ENCODE data around the gene TSPAN4. TPM values are rescaled to one million over a fixed set of nuclear protein-coding genes. Genes with fewer than 3 reads are reported as not detected.

The TSPAN4 gene
- total and polyA plus RNA-seq, 11 donors: 22.7 to 93.0 (median 31.3) TPM

- peak overlapping the region in 4 of 12 donors; percentile 14 to 37 (median 20) for H3K4me3 ChIP-seq
- no peaks in the 10 kb centered on the region for H3K9me3 ChIP-seq
- peak overlapping the region in 3 of 12 donors; percentile 9 to 76 (median 41) for H3K27ac ChIP-seq
- peaks cover 0 to 32% (median 14%) of the 10 kb centered on the region in 12 donors for H3K4me1 ChIP-seq
- DNase-seq: no peak
- TF ChIP-seq POLR2A (IDR thresholded peaks at IDR 0.05) (no peak), CTCF (IDR thresholded peaks at IDR 0.05) (no peak)
- intact Hi-C loops (cut with DNase I): loop anchor here in 2 of 10 donors (5.0 kb wide), 2 partner anchors 107 to 117 kb away; partner anchors contain the start of genes PIDD1 (in 1 of the 2), RPLP2 (in 1 of the 2) and SLC25A22 (in 1 of the 2)
- 66 to 83% (median 80%) methylated on average over 4 to 5 of the region's 5 CpGs for WGBS, 4 donors
- H3K27me3 ChIP-seq: no peaks in the 10 kb centered on the region
- no peak for ATAC-seq
- no peaks in the 10 kb centered on the region for H3K36me3 ChIP-seq
Measured at GRCh38 chr11:914204-914603, 71.6 kb downstream of the TSPAN4 start.

- Histone ChIP-seq H3K27ac (peak overlapping the region in 3 of 12 donors; percentile 9 to 76 (median 41)), H3K36me3 (no peaks in the 10 kb centered on the region), H3K9me3 (no peaks in the 10 kb centered on the region), H3K4me1 (peaks cover 0 to 25% (median 9%) of the 10 kb centered on the region in 12 donors), H3K27me3 (no peaks in the 10 kb centered on the region), H3K4me3 (peak overlapping the region in 3 of 12 donors; percentile 14 to 37 (median 17))
- DNase-seq (peak; percentile 60 to 83 (median 69)), ATAC-seq (peak in 3 of 4 donors; percentile 1 to 47 (median 35))
- TF ChIP-seq CTCF (IDR thresholded peaks at IDR 0.05): no peak
- TF ChIP-seq POLR2A (IDR thresholded peaks at IDR 0.05): no peak
- intact Hi-C loops (cut with DNase I): loop anchor here in 2 of 10 donors (5.0 kb wide), 2 partner anchors 108 to 118 kb away; partner anchors contain the start of genes PIDD1 (in 1 of the 2), RPLP2 (in 1 of the 2) and SLC25A22 (in 1 of the 2)
- WGBS, 4 donors: 72 to 86% (median 78%) methylated on average over 19 to 21 of the region's 21 CpGs
Measured at GRCh38 chr11:914747-915501, 72.3 kb downstream of the TSPAN4 start.

Other genes with a start within 250 kb of the TSPAN4 start
- 10 to 100 TPM in 7 of 9 donors, 1 to 10 TPM in 2; 5.5 to 30.6 (median 14.9) TPM for gene IRF7, start 226.9 kb upstream of the TSPAN4 start, total RNA-seq
- 10 to 100 TPM in 1 of 2 donors, 1 to 10 TPM in 1; 9.5 to 21.1 TPM for gene IRF7, start 226.9 kb upstream of the TSPAN4 start, polyA plus RNA-seq
- gene CDHR5, start 217.9 kb upstream of the TSPAN4 start, total RNA-seq: not detected
- gene CDHR5, start 217.9 kb upstream of the TSPAN4 start, polyA plus RNA-seq: under 1 TPM in 1 of 2 donors, not detected in 1; 0.07 TPM
- under 1 TPM in 1 of 9 donors, not detected in 8; 0.81 TPM for gene SCT, start 215.7 kb upstream of the TSPAN4 start, total RNA-seq
- gene SCT, start 215.7 kb upstream of the TSPAN4 start, polyA plus RNA-seq: not detected
- gene DRD4, start 205.6 kb upstream of the TSPAN4 start, total RNA-seq: 1 to 10 TPM in 1 of 9 donors, under 1 TPM in 5, not detected in 3; 0.20 to 1.0 (median 0.48) TPM
- gene DRD4, start 205.6 kb upstream of the TSPAN4 start, polyA plus RNA-seq: under 1 TPM in 1 of 2 donors, not detected in 1; 0.07 TPM
- 10 to 100 TPM; 11.8 to 25.6 (median 15.1) TPM for gene DEAF1, start 147.6 kb upstream of the TSPAN4 start, total RNA-seq
- 10 to 100 TPM; 14.3 to 17.8 TPM for gene DEAF1, start 147.6 kb upstream of the TSPAN4 start, polyA plus RNA-seq
- gene TMEM80, start 147.0 kb upstream of the TSPAN4 start, total RNA-seq: 10 to 100 TPM in 7 of 9 donors, 1 to 10 TPM in 2; 8.9 to 18.2 (median 15.0) TPM
- 10 to 100 TPM in 1 of 2 donors, 1 to 10 TPM in 1; 8.0 to 14.9 TPM for gene TMEM80, start 147.0 kb upstream of the TSPAN4 start, polyA plus RNA-seq
- 10 to 100 TPM in 1 of 9 donors, 1 to 10 TPM in 7, under 1 TPM in 1; 0.72 to 15.5 (median 1.5) TPM for gene EPS8L2, start 136.6 kb upstream of the TSPAN4 start, total RNA-seq
- gene EPS8L2, start 136.6 kb upstream of the TSPAN4 start, polyA plus RNA-seq: 1 to 10 TPM; 1.5 to 2.6 TPM
- gene TALDO1, start 95.4 kb upstream of the TSPAN4 start, total RNA-seq: 100 to 1,000 TPM in 5 of 9 donors, 10 to 100 TPM in 4; 80.5 to 145 (median 105) TPM
- 100 to 1,000 TPM in 1 of 2 donors, 10 to 100 TPM in 1; 66.9 to 123 TPM for gene TALDO1, start 95.4 kb upstream of the TSPAN4 start, polyA plus RNA-seq
- gene GATD1, start 65.4 kb upstream of the TSPAN4 start, total RNA-seq: 10 to 100 TPM; 13.4 to 30.8 (median 21.5) TPM
- gene GATD1, start 65.4 kb upstream of the TSPAN4 start, polyA plus RNA-seq: 10 to 100 TPM; 20.4 to 20.5 TPM
- gene CEND1, start 52.8 kb upstream of the TSPAN4 start, total RNA-seq: 1 to 10 TPM in 1 of 9 donors, under 1 TPM in 6, not detected in 2; 0.25 to 1.1 (median 0.37) TPM
- under 1 TPM; 0.46 to 0.50 TPM for gene CEND1, start 52.8 kb upstream of the TSPAN4 start, polyA plus RNA-seq
- gene SLC25A22, start 44.6 kb upstream of the TSPAN4 start, total RNA-seq: 10 to 100 TPM in 1 of 9 donors, 1 to 10 TPM in 8; 2.1 to 12.8 (median 4.4) TPM
- 10 to 100 TPM in 1 of 2 donors, 1 to 10 TPM in 1; 2.6 to 12.7 TPM for gene SLC25A22, start 44.6 kb upstream of the TSPAN4 start, polyA plus RNA-seq
- gene PIDD1, start 37.6 kb upstream of the TSPAN4 start, total RNA-seq: 10 to 100 TPM in 1 of 9 donors, 1 to 10 TPM in 8; 4.9 to 11.2 (median 6.6) TPM
- gene PIDD1, start 37.6 kb upstream of the TSPAN4 start, polyA plus RNA-seq: 10 to 100 TPM in 1 of 2 donors, 1 to 10 TPM in 1; 5.5 to 11.8 TPM
- 1,000 to 10,000 TPM in 3 of 9 donors, 100 to 1,000 TPM in 6; 236 to 1,207 (median 933) TPM for gene RPLP2, start 32.9 kb upstream of the TSPAN4 start, total RNA-seq
- 1,000 to 10,000 TPM in 1 of 2 donors, 100 to 1,000 TPM in 1; 998 to 1,652 TPM for gene RPLP2, start 32.9 kb upstream of the TSPAN4 start, polyA plus RNA-seq
- gene PNPLA2, start 23.9 kb upstream of the TSPAN4 start, total RNA-seq: 100 to 1,000 TPM; 141 to 348 (median 232) TPM
- 100 to 1,000 TPM; 112 to 133 TPM for gene PNPLA2, start 23.9 kb upstream of the TSPAN4 start, polyA plus RNA-seq
- 10 to 100 TPM; 13.3 to 22.4 (median 17.7) TPM for gene CRACR2B, start 14.9 kb upstream of the TSPAN4 start, total RNA-seq
- 10 to 100 TPM in 1 of 2 donors, 1 to 10 TPM in 1; 8.8 to 43.5 TPM for gene CRACR2B, start 14.9 kb upstream of the TSPAN4 start, polyA plus RNA-seq
- 100 to 1,000 TPM; 323 to 682 (median 454) TPM for gene CD151, start 9.9 kb upstream of the TSPAN4 start, total RNA-seq
- gene CD151, start 9.9 kb upstream of the TSPAN4 start, polyA plus RNA-seq: 100 to 1,000 TPM; 560 to 817 TPM
- 100 to 1,000 TPM in 8 of 9 donors, 10 to 100 TPM in 1; 74.4 to 267 (median 207) TPM for gene POLR2L, start 323 bp upstream of the TSPAN4 start, total RNA-seq
- 100 to 1,000 TPM; 217 to 227 TPM for gene POLR2L, start 323 bp upstream of the TSPAN4 start, polyA plus RNA-seq
- gene CHID1, start 68.0 kb downstream of the TSPAN4 start, total RNA-seq: 10 to 100 TPM; 42.0 to 87.7 (median 58.9) TPM
- 10 to 100 TPM; 30.8 to 55.3 TPM for gene CHID1, start 68.0 kb downstream of the TSPAN4 start, polyA plus RNA-seq
- gene AP2A2, start 83.0 kb downstream of the TSPAN4 start, total RNA-seq: 10 to 100 TPM; 30.2 to 71.4 (median 40.0) TPM
- gene AP2A2, start 83.0 kb downstream of the TSPAN4 start, polyA plus RNA-seq: 10 to 100 TPM; 20.4 to 28.7 TPM
- gene MUC6, start 193.9 kb downstream of the TSPAN4 start, total RNA-seq: not detected
- under 1 TPM; 0.04 to 0.06 TPM for gene MUC6, start 193.9 kb downstream of the TSPAN4 start, polyA plus RNA-seq
- gene MUC2, start 232.0 kb downstream of the TSPAN4 start, total RNA-seq: under 1 TPM in 1 of 9 donors, not detected in 8; 0.07 TPM
- under 1 TPM in 1 of 2 donors, not detected in 1; 0.01 TPM for gene MUC2, start 232.0 kb downstream of the TSPAN4 start, polyA plus RNA-seq

Measured in heart left ventricle (tissue), 16 donors.